ENCODE results near the gene BICDL2. TPM values are rescaled to one million over a fixed set of nuclear protein-coding genes. Genes with fewer than 3 reads are reported as not detected.

BICDL2 gene
- total and polyA plus RNA-seq, 4 experiments from 2014 or later: not detected

DNA sequence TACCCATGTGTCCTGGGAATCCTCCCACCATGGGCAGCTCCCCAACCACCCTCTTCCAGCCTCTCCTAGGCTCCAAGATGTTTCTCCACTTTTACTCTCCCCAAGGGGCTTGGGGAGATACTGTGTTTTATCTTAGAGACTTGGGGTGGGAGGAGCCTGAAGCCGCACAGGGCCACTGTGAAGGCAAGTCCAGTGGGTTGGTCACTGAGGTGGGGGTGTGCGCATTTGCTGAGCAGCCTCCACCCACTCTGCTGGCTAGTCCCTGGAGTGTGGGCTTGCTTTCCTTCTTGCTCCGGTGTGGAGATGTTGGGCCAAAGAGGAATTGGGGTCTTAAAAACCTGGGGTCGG, 28.1 kb downstream of the BICDL2 start:
- H3K36me3 Mint-ChIP-seq: no peaks in the 10 kb centered on the region
- ChIA-PET POLR2A (ENCODE audit: partially characterized antibody) (interaction anchor here (1.3 to 7.6 kb wide), 3 partner anchors 13 to 23 kb away, joined by 4 to 89 read pairs (median 8); partner anchors contain the start of genes HCFC1R1, THOC6 and TNFRSF12A), CTCF (ENCODE audit: partially characterized antibody) (interaction anchor here (0.6 to 14.2 kb wide), 2 partner anchors 18 to 150 kb away, joined by 3 to 444 read pairs; partner anchors contain the start of genes CLDN6, HCFC1R1, THOC6 and TNFRSF12A)
- DNase-seq: no peak
- H3K9me3 Mint-ChIP-seq: no peaks in the 10 kb centered on the region
- H3K4me1 ChIP-seq (ENCODE audit: insufficient read depth, low read length): peaks cover 27% of the 10 kb centered on the region
- no peak overlapping the region for H3K27ac ChIP-seq (ENCODE audit: low read depth, low read length)
- H3K27me3 ChIP-seq (ENCODE audit: insufficient read depth, low read length): no peaks in the 10 kb centered on the region
- no peak overlapping the region for H3K4me3 ChIP-seq (ENCODE audit: low read length in 2 of 2)
- intact Hi-C loops (cut with micrococcal nuclease): no loop called here
- peak overlapping the region in 5 of 8 donors; percentile 24 to 89 (median 74) for H3K4me3 Mint-ChIP-seq
- H3K36me3 ChIP-seq (ENCODE audit: insufficient read depth, low read length): no peaks in the 10 kb centered on the region
- peaks cover 0 to 2% of the 10 kb centered on the region in 2 donors for H3K27me3 Mint-ChIP-seq
- peak overlapping the region in 1 of 7 donors; percentile 51 for H3K27ac Mint-ChIP-seq
- no peaks in the 10 kb centered on the region for H3K9me3 ChIP-seq (ENCODE audit: control insufficient read depth in 1 of 2, low read length in 2 of 2)
- peaks cover 13 to 30% (median 22%) of the 10 kb centered on the region in 4 donors for H3K4me1 Mint-ChIP-seq

DNA sequence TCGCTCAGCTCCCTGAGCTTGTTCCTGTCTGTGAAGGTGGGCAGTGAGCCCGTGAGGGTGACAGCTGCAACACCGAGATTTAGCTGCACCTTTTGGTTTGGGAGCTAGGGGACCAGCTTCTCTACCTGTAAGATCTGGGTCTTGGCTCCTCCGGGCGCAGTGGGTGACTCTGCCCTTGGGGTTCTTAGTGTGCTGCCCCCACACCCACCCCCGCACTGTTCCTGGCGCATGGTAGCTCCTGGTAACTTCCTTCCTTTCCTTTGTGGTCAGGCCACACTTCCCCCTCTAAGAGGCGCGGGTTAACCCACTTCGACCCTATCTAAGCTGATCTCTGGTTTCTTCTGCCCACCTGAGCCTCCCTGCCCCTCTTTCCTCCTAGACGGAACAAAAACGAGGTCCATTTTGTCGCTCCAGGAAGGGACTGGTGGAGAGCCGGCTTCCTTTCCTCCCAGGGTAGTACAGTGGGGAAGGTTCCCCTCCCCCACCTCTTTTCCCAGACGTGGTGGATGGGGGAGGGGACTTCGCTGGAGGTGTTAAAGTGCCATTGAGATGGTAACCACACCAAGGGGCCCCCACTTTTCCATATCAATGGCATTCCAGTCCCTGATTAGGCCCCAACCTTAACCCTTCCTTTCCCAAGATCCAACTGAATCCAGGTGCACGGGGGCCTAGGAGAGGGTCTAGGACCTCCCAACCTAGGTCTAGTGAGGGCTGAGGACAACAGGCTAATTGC, 28.6 kb downstream of the BICDL2 start:
- Mint-ChIP-seq H3K4me1 (peaks cover 13 to 31% (median 22%) of the 10 kb centered on the region in 4 donors), H3K4me3 (peak overlapping the region; percentile 49 to 89 (median 74)), H3K27me3 (peaks cover 0 to 2% of the 10 kb centered on the region in 2 donors), H3K27ac (peak overlapping the region; percentile 41 to 81 (median 59)), H3K36me3 (no peaks in the 10 kb centered on the region), H3K9me3 (no peaks in the 10 kb centered on the region)
- H3K4me3 ChIP-seq (ENCODE audit: low read length in 2 of 2): peak overlapping the region in 1 of 2 donors; percentile 26
- CTCF ChIA-PET (ENCODE audit: partially characterized antibody): interaction anchor here (0.6 to 14.2 kb wide), 4 partner anchors 19 to 150 kb away, joined by 3 to 444 read pairs (median 4); partner anchors contain the start of genes CLDN6, HCFC1R1, THOC6 and TNFRSF12A
- POLR2A ChIA-PET (ENCODE audit: partially characterized antibody): interaction anchor here (0.7 to 7.6 kb wide), 7 partner anchors 14 to 51 kb away, joined by 3 to 89 read pairs (median 4); partner anchors contain the start of genes HCFC1R1, THOC6 and TNFRSF12A
- H3K9me3 ChIP-seq (ENCODE audit: control insufficient read depth in 1 of 2, low read length in 2 of 2): no peaks in the 10 kb centered on the region
- H3K27me3 ChIP-seq (ENCODE audit: insufficient read depth, low read length): no peaks in the 10 kb centered on the region
- intact Hi-C loops (cut with micrococcal nuclease): no loop called here
- peak in 2 of 5 donors; percentile 22 to 36 for DNase-seq
- no peaks in the 10 kb centered on the region for H3K36me3 ChIP-seq (ENCODE audit: insufficient read depth, low read length)
- no peak overlapping the region for H3K27ac ChIP-seq (ENCODE audit: low read depth, low read length)
- peaks cover 27% of the 10 kb centered on the region for H3K4me1 ChIP-seq (ENCODE audit: insufficient read depth, low read length)

DNA sequence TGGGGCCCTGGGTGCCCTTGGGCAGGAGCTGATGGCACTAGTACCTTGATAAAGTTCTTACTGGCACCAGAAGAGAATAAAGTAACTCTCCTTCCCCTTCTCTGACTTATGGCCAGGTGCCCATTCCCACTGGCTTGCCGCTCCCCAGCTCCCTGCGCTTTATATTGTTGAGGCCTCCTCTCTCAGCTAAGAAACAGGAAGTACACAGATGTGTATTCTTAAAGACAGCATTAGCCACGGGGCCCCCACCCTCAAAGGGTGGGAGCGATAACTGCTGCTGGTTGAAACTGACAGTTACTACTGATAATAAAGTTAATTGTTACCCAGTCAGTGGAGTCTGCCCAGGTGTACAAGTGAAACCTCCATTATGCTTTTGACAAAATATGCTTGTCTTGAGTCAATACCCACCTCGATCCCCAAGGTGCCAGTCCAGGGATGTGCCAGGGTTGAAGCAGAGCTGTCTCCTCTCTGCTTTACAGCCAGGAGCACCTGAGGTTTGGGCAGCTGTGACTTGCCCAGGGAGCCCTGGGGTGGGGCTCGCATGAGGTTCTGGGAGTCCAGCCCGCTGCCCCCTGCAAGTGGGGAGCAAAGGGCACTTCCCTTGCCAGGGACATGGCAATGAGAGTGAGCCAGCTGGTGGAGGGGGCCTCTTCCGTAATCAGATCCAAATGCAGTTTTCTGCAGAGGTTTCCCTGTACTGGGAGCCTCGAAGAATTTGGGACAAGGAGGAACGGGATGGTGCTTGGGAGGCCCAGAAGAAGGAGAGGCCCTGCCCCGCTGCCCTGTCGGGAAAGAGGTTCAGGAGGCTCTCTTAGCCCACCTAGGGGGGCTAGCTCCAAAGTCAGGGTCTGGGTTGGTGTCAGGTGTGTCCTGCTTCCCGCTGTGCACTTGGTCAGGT, 29.4 kb downstream of the BICDL2 start:
- H3K4me3 Mint-ChIP-seq: peak overlapping the region; percentile 11 to 89 (median 74)
- ChIA-PET POLR2A (ENCODE audit: partially characterized antibody) (interaction anchor here (0.7 to 7.6 kb wide), 7 partner anchors 14 to 51 kb away, joined by 3 to 89 read pairs (median 4); partner anchors contain the start of genes HCFC1R1, THOC6 and TNFRSF12A), CTCF (ENCODE audit: partially characterized antibody) (interaction anchor here (0.9 to 14.2 kb wide), 4 partner anchors 8 to 67 kb away, joined by 3 to 444 read pairs (median 4); partner anchors contain the start of genes CLDN6, HCFC1R1, THOC6 and TNFRSF12A)
- peak overlapping the region in 4 of 7 donors; percentile 41 to 81 (median 60) for H3K27ac Mint-ChIP-seq
- H3K27ac ChIP-seq (ENCODE audit: low read depth, low read length): no peak overlapping the region
- H3K9me3 Mint-ChIP-seq: no peaks in the 10 kb centered on the region
- no peak overlapping the region for H3K4me3 ChIP-seq (ENCODE audit: low read length in 2 of 2)
- DNase-seq: no peak
- H3K36me3 Mint-ChIP-seq: no peaks in the 10 kb centered on the region
- peaks cover 13 to 31% (median 22%) of the 10 kb centered on the region in 4 donors for H3K4me1 Mint-ChIP-seq
- no peaks in the 10 kb centered on the region for H3K27me3 ChIP-seq (ENCODE audit: insufficient read depth, low read length)
- H3K9me3 ChIP-seq (ENCODE audit: control insufficient read depth in 1 of 2, low read length in 2 of 2): no peaks in the 10 kb centered on the region
- H3K27me3 Mint-ChIP-seq: peaks cover 0 to 2% of the 10 kb centered on the region in 2 donors
- peaks cover 27% of the 10 kb centered on the region for H3K4me1 ChIP-seq (ENCODE audit: insufficient read depth, low read length)
- intact Hi-C loops (cut with micrococcal nuclease): no loop called here
- no peaks in the 10 kb centered on the region for H3K36me3 ChIP-seq (ENCODE audit: insufficient read depth, low read length)

- H3K9me3 Mint-ChIP-seq: no peaks in the 10 kb centered on the region
- DNase-seq: no peak
- H3K4me3 Mint-ChIP-seq: peak overlapping the region; percentile 46 to 85 (median 60)
- ChIA-PET CTCF (ENCODE audit: partially characterized antibody) (interaction anchor here (0.8 to 14.2 kb wide), 6 partner anchors 9 to 125 kb away, joined by 3 to 444 read pairs (median 3); partner anchors contain the start of genes CLDN6, HCFC1R1, THOC6 and TNFRSF12A), POLR2A (ENCODE audit: partially characterized antibody) (interaction anchor here (0.8 to 7.6 kb wide), 4 partner anchors 17 to 25 kb away, joined by 4 to 89 read pairs (median 18); partner anchors contain the start of genes HCFC1R1, THOC6 and TNFRSF12A)
- peaks cover 2% of the 10 kb centered on the region in 2 donors for H3K27me3 Mint-ChIP-seq
- no peaks in the 10 kb centered on the region for H3K36me3 Mint-ChIP-seq
- H3K27ac ChIP-seq (ENCODE audit: low read depth, low read length): no peak overlapping the region
- H3K36me3 ChIP-seq (ENCODE audit: insufficient read depth, low read length): no peaks in the 10 kb centered on the region
- peak overlapping the region in 2 of 7 donors; percentile 6 to 35 for H3K27ac Mint-ChIP-seq
- no peaks in the 10 kb centered on the region for H3K27me3 ChIP-seq (ENCODE audit: insufficient read depth, low read length)
- peaks cover 13 to 31% (median 22%) of the 10 kb centered on the region in 4 donors for H3K4me1 Mint-ChIP-seq
- H3K4me1 ChIP-seq (ENCODE audit: insufficient read depth, low read length): peaks cover 27% of the 10 kb centered on the region
- H3K9me3 ChIP-seq (ENCODE audit: control insufficient read depth in 1 of 2, low read length in 2 of 2): no peaks in the 10 kb centered on the region
- no peak overlapping the region for H3K4me3 ChIP-seq (ENCODE audit: low read length in 2 of 2)
- intact Hi-C loops (cut with micrococcal nuclease): no loop called here
Observed at GRCh38 chr16:3004781-3005284, 31.9 kb downstream of the BICDL2 start.

DNA sequence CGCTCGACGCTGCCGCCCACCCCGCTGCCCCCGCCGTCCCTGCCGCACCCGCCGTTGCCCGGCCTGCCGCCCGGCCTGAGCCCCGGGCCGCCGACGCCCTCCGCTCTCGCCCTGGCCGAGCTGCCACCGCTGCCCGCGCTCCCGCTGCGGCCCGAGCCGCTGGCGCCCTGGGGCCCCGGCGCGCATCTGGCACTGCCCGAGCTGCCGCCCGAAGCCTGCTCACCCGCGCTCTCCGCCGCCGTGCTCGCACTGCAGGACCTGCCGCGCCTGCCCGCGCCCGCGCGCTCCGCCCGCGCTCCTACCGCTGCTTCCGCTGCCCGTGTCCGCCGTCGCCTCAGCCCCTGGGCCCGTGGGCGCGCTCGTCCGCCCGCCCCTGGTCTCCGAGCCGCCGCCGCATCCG, 32.4 kb downstream of the BICDL2 start:
- H3K4me3 Mint-ChIP-seq: no peak overlapping the region

GRCh38 chr16:3003582-3004270, 33.0 kb downstream of the BICDL2 start:
- DNase-seq: peak; percentile 94 to 98 (median 97)
- Histone ChIP-seq H3K27me3 (ENCODE audit: insufficient read depth, low read length) (no peaks in the 10 kb centered on the region), H3K36me3 (ENCODE audit: insufficient read depth, low read length) (no peaks in the 10 kb centered on the region), H3K4me1 (ENCODE audit: insufficient read depth, low read length) (peaks cover 24% of the 10 kb centered on the region), H3K4me3 (ENCODE audit: low read length in 2 of 2) (no peak overlapping the region), H3K9me3 (ENCODE audit: control insufficient read depth in 1 of 2, low read length in 2 of 2) (no peaks in the 10 kb centered on the region), H3K27ac (ENCODE audit: low read depth, low read length) (no peak overlapping the region)
- Mint-ChIP-seq H3K27ac (peak overlapping the region in 5 of 7 donors; percentile 32 to 86 (median 65)), H3K27me3 (peaks cover 2% of the 10 kb centered on the region in 2 donors), H3K4me3 (peak overlapping the region; percentile 70 to 84 (median 80)), H3K9me3 (no peaks in the 10 kb centered on the region), H3K36me3 (no peaks in the 10 kb centered on the region), H3K4me1 (peaks cover 13 to 28% (median 20%) of the 10 kb centered on the region in 4 donors)
- ChIA-PET CTCF (ENCODE audit: partially characterized antibody) (interaction anchor here (0.7 to 14.2 kb wide), 18 partner anchors 9 to 505 kb away, joined by 3 to 444 read pairs (median 4); partner anchors contain the start of genes CLDN6, CLDN9, HCFC1R1 and IL32), POLR2A (ENCODE audit: partially characterized antibody) (interaction anchor here (0.7 to 7.6 kb wide), 10 partner anchors 8 to 453 kb away, joined by 3 to 89 read pairs (median 4); partner anchors contain the start of genes FLYWCH1, HCFC1R1, THOC6 and TNFRSF12A)
- intact Hi-C loops (cut with micrococcal nuclease): loop anchor here (1.0 to 2.0 kb wide), 4 partner anchors 17 to 126 kb away; partner anchors contain the start of genes THOC6 and TNFRSF12A

More for the DNA sequence above, 32.4 kb downstream of the BICDL2 start:
- intact Hi-C loops (cut with micrococcal nuclease): no loop called here
- DNase-seq: no peak
- ChIA-PET CTCF (ENCODE audit: partially characterized antibody) (interaction anchor here (0.7 to 14.2 kb wide), 18 partner anchors 8 to 504 kb away, joined by 3 to 444 read pairs (median 4); partner anchors contain the start of genes CLDN6, CLDN9, HCFC1R1 and IL32), POLR2A (ENCODE audit: partially characterized antibody) (interaction anchor here (0.8 to 7.6 kb wide), 9 partner anchors 8 to 146 kb away, joined by 3 to 89 read pairs (median 5); partner anchors contain the start of genes FLYWCH1, HCFC1R1, THOC6 and TNFRSF12A)
- Mint-ChIP-seq H3K27me3 (peaks cover 2% of the 10 kb centered on the region in 2 donors), H3K36me3 (no peaks in the 10 kb centered on the region), H3K27ac (no peak overlapping the region), H3K4me1 (peaks cover 13 to 31% (median 22%) of the 10 kb centered on the region in 4 donors), H3K9me3 (no peaks in the 10 kb centered on the region)
- Histone ChIP-seq H3K4me1 (ENCODE audit: insufficient read depth, low read length) (peaks cover 27% of the 10 kb centered on the region), H3K27me3 (ENCODE audit: insufficient read depth, low read length) (no peaks in the 10 kb centered on the region), H3K36me3 (ENCODE audit: insufficient read depth, low read length) (no peaks in the 10 kb centered on the region), H3K4me3 (ENCODE audit: low read length in 2 of 2) (no peak overlapping the region), H3K9me3 (ENCODE audit: control insufficient read depth in 1 of 2, low read length in 2 of 2) (no peaks in the 10 kb centered on the region), H3K27ac (ENCODE audit: low read depth, low read length) (no peak overlapping the region)
